ENCODE measurements around the gene RGR.

GRCh38 chr10:84227810-84228209 lies 17.0 kb upstream of the RGR start:
- no peak for TF ChIP-seq CTCF (conservative IDR thresholded peaks at IDR 0.05)
- TF ChIP-seq ZFX (IDR thresholded peaks at IDR 0.05), result no peak
